GM23248 (cell line): ENCODE measurements around the gene MITF.

Experiments used
- EZH2 ChIP-seq: fragments of 200-600 bp; sonication (generic); IDR thresholded peaks from 2 replicates; pipeline ENCODE4 v1.6.1; 2018; ENCODE audit warnings: antibody characterized with exemption, mild to moderate bottlenecking; ENCODE audit not compliant: insufficient read depth, poor library complexity, severe bottlenecking
- EZH2phosphoT487 ChIP-seq: fragments of 200-600 bp; sonication (generic); IDR thresholded peaks from 2 replicates; pipeline ENCODE4 v1.6.1; 2018; ENCODE audit warnings: antibody characterized with exemption, moderate library complexity, mild to moderate bottlenecking, low read depth; ENCODE audit not compliant: insufficient read depth

- TF ChIP-seq EZH2phosphoT487 (no peak), EZH2 (no peak)
Observed at GRCh38 chr3:69881051-69881450, 141.8 kb downstream of the MITF start.
